Retinal pigment epithelial cell (primary cell): ENCODE measurements around the gene SLC24A4.

ENCODE experiments used
- DNase-seq: peaks from one replicate; pipeline ENCODE4 v3.0.0-alpha.2; 2010; ENCODE audit warnings: low read depth
- H3K4me3 ChIP-seq: 2 replicates; pipeline ENCODE4 v1.5.1; 2011; ENCODE audit warnings: mild to moderate bottlenecking, low read length, control low read depth, moderate library complexity
- TF ChIP-seq, protein P1 (sequence below): conservative IDR thresholded peaks from 2 replicates; pipeline ENCODE4 v1.5.1; 2011; ENCODE audit warnings: low read depth, low read length, control low read depth, inconsistent platforms

The SLC24A4 gene

DNA sequence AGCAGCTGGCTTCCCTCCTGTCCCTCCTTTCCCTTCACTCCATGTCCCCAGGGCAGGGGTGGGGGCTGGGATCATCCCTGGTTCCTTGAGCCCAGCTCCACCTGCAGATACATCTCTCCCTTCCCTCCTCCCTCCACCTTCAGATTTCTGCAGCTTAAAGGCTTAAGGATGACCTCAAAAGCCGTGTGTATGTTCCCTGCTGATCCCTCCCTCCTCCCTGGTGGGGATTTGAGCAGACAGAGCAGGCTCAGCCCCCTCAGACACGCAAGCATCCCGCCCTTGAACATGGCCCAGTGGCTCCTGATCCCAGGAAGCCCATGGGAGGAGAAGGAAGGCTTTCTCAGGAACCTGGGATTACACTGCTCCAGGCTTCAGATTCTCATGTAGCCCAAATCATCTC lies 107.7 kb downstream of the SLC24A4 start:
- DNase-seq = peak; percentile 48
- TF ChIP-seq, protein P1, sequence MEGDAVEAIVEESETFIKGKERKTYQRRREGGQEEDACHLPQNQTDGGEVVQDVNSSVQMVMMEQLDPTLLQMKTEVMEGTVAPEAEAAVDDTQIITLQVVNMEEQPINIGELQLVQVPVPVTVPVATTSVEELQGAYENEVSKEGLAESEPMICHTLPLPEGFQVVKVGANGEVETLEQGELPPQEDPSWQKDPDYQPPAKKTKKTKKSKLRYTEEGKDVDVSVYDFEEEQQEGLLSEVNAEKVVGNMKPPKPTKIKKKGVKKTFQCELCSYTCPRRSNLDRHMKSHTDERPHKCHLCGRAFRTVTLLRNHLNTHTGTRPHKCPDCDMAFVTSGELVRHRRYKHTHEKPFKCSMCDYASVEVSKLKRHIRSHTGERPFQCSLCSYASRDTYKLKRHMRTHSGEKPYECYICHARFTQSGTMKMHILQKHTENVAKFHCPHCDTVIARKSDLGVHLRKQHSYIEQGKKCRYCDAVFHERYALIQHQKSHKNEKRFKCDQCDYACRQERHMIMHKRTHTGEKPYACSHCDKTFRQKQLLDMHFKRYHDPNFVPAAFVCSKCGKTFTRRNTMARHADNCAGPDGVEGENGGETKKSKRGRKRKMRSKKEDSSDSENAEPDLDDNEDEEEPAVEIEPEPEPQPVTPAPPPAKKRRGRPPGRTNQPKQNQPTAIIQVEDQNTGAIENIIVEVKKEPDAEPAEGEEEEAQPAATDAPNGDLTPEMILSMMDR = no peak

GRCh38 chr14:92431199-92431725 lies 108.3 kb downstream of the SLC24A4 start:
- TF ChIP-seq, protein P1 = no peak
- no peak overlapping the region for H3K4me3 ChIP-seq
- no peak for DNase-seq

More for the DNA sequence above, 107.7 kb downstream of the SLC24A4 start:
- H3K4me3 ChIP-seq = no peak overlapping the region

DNA sequence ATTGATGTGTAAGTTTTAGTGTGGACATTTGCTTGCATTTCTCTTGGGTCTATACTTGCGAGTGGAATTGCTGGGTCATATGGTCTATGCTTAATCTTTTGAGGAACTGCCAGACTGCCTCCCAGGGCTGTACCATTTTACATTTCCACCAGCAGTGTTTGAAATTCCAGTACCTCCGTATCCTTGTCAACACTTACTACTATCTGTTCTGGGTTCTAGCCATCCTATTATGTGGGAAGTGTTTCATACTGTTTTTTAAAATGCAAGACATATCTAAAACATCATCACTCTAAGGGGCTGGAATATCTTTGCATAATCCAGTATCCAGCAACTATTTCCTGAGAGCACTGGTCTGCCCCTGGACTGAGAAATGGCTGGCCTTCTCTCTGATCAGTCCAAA lies 110.4 kb downstream of the SLC24A4 start:
- DNase-seq = no peak
- H3K4me3 ChIP-seq = no peak overlapping the region

GRCh38 chr14:92435154-92435553 lies 112.2 kb downstream of the SLC24A4 start:
- H3K4me3 ChIP-seq = no peak overlapping the region
- DNase-seq = no peak
- TF ChIP-seq, protein P1 = no peak

More for the DNA sequence above, 110.4 kb downstream of the SLC24A4 start:
- TF ChIP-seq, protein P1 = no peak

- TF ChIP-seq, protein P1 = no peak
- no peak overlapping the region for H3K4me3 ChIP-seq
- DNase-seq = no peak
These were observed 113.3 kb downstream of the SLC24A4 start for GRCh38 chr14:92436115-92436776.

DNA sequence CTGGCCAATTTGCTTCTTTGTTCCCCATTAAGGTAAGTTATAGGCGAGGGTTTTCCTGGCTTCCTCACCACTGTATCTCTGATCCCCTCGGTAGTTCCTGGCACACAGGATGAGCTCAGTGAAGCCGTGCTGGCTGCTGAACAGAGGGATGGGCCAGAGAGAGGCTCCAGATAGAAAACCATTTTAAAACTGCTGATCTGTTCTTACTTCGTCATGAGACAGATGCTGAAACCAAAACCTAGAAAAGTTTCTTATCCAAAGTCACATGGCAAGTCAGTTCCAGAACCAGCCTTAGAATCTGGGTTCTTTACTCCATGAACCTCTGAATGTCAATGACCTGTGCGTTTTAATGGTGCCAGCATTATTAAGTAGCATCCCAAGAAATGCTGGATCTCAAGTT lies 114.3 kb downstream of the SLC24A4 start:
- H3K4me3 ChIP-seq = no peak overlapping the region
- TF ChIP-seq, protein P1 = no peak
- DNase-seq = no peak

GRCh38 chr14:92437729-92438285 lies 114.8 kb downstream of the SLC24A4 start:
- DNase-seq = no peak
- no peak overlapping the region for H3K4me3 ChIP-seq
- TF ChIP-seq, protein P1 = no peak
